Upper lobe of left lung (tissue), 6 donors: ENCODE data around the gene GLUL. TPM values are rescaled to one million over a fixed set of nuclear protein-coding genes. Genes with fewer than 3 reads are reported as not detected.

Experiments used
- ATAC-seq, 2 donors: fragments of 200-7000 bp; cut with Tn5 transposase; one replicate each; pipeline ENCODE4 v1.9.1; 2022; ENCODE audit warnings: mild to moderate bottlenecking in 2 of 2, moderate library complexity in 2 of 2; ENCODE audit not compliant: low FRiP score in 2 of 2
- DNase-seq, 2 donors: peaks; one replicate each; pipeline ENCODE4 v3.0.0-alpha.2; 2019 to 2020
- H3K27ac ChIP-seq, 4 donors: fragments of 200-600 bp; sonication (generic); one replicate each; pipeline ENCODE4 v1.5.1; 2016 to 2019
- H3K27me3 ChIP-seq, 4 donors: fragments of 200-600 bp; sonication (generic); one replicate each; pipeline ENCODE4 v1.5.1; 2017 to 2019
- H3K36me3 ChIP-seq, 4 donors: fragments of 200-600 bp; sonication (generic); one replicate each; pipeline ENCODE4 v1.5.1; 2016 to 2019
- H3K4me1 ChIP-seq, 4 donors: fragments of 200-600 bp; sonication (generic); one replicate each; pipeline ENCODE4 v1.5.1; 2018 to 2019
- H3K4me3 ChIP-seq, 4 donors: fragments of 200-600 bp; sonication (generic); one replicate each; pipeline ENCODE4 v1.5.1; 2017 to 2019; ENCODE audit warnings: mild to moderate bottlenecking in 2 of 4, moderate library complexity in 1 of 4
- H3K9me3 ChIP-seq, 4 donors: fragments of 200-600 bp; sonication (generic); one replicate each; pipeline ENCODE4 v1.5.1; 2018 to 2019
- CTCF ChIP-seq, 6 experiments: fragments of 450-650 bp in 4 of 6; fragments of 200-600 bp in 2 of 6; sonication (generic) in 2 of 6; IDR thresholded peaks; one replicate each; pipeline ENCODE4 v1.5.1; 2016 to 2019; ENCODE audit warnings: antibody characterized with exemption in 6 of 6
- EP300 ChIP-seq, 4 donors: sonication (generic); formaldehyde crosslinking; IDR thresholded peaks; one replicate each; pipeline ENCODE4 v1.5.1; 2017; ENCODE audit warnings: antibody characterized with exemption in 4 of 4, control low read depth in 2 of 4
- POLR2A ChIP-seq, 4 donors: fragments of 450-650 bp; IDR thresholded peaks; one replicate each; pipeline ENCODE4 v1.5.1; 2016 to 2017; ENCODE audit warnings: antibody characterized with exemption in 4 of 4, mild to moderate bottlenecking in 2 of 4
- POLR2AphosphoS5 ChIP-seq, 2 donors: sonication (generic); formaldehyde crosslinking; IDR thresholded peaks; one replicate each; pipeline ENCODE4 v1.5.1; 2017; ENCODE audit warnings: antibody characterized with exemption in 2 of 2
- WGBS, 2 donors: methylation state at CpG; one replicate each; pipeline ENCODE4 v1.1.5; 2017 to 2018; 5-methylcytosine and 5-hydroxymethylcytosine counted together
- total RNA-seq, 6 donors: library from RNA; depleted of rRNA in 4 of 6; stranded (reverse); fragments of >200 nt in 4 of 6; gene quantifications; one replicate each; pipeline versions ENCODE4 v1.1.0 to v1.2.1, GENCODE V29; 2016 to 2021
- donor health status: DM: no; HTN: no; CAD: no; lungs with moderate emphysema.
- donor health status: DM: no; HTN: yes; CAD: no; lungs with severe emphysema.

Gene GLUL
- 1,000 to 10,000 TPM; 1,145 to 1,831 (median 1,583) TPM for total RNA-seq

DNA sequence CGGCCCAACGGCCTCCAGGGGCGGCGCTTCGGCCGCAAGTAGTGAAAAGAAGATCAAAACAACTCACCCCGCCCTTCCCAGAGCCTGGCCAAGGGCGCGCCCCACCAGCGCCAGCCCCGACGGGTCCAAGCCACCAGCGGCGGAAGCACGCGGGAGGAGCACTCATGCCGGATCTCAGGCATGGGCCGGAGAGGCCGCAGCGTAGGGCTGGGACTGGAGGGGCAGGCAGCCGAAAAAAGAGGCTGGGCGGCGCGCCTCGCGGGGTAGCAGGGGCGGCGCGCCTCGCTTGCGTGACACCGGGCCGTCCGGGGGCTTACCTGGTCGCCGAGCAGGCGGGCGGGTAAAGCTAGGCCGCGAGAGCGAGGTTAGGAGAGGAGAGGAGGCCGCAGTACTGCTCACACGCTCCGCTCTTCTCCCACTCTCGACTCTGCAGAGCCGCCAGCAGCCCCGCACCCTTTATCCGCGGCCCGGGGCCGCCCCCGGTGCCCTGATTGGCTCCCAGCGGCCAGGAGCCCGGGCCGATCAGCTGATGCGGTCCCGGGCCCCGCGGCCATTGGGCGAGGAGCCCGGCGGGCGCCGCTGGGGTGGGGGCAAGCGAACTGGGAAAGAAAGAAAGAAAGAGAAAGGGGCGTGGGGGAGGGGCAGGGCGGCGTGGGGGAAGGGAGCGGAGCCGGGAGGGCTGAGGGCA is at the start of gene GLUL:
GLUL (minus strand) TSS at position 429 of the 688 bp plus-strand sequence. CDS start 3,053 bp downstream, outside the sequence.
- Histone ChIP-seq H3K4me1 (peaks cover 20 to 49% (median 32%) of the 10 kb centered on the region in 4 donors), H3K9me3 (no peaks in the 10 kb centered on the region), H3K4me3 (peak within 1 kb of the TSS; percentile 60 to 89 (median 77)), H3K27ac (peak within 1 kb of the TSS; percentile 96 to 100 (median 98)), H3K36me3 (peaks cover 19 to 27% (median 22%) of the 10 kb centered on the region in 4 donors), H3K27me3 (no peaks in the 10 kb centered on the region)
- DNase-seq (peak; percentile 97 to 99), ATAC-seq (peak; percentile 94 to 95)
- TF ChIP-seq POLR2A (IDR thresholded peaks at IDR 0.05) (peak; percentile 98 to 100 (median 98)), CTCF (IDR thresholded peaks at IDR 0.05) (peak in 4 of 6 experiments; percentile 4 to 72 (median 27)), EP300 (IDR thresholded peaks at IDR 0.05) (peak in 1 of 4 donors; percentile 37), POLR2AphosphoS5 (IDR thresholded peaks at IDR 0.05) (peak; percentile 95 to 99)
- 0% methylated on average over 21 to 54 of the region's 70 CpGs for WGBS, 2 donors

- no peak for TF ChIP-seq CTCF (IDR thresholded peaks at IDR 0.05)
- WGBS, 2 donors, result 86 to 92% methylated on average over 1 of the region's 1 CpG
- Histone ChIP-seq H3K4me3 (no peak overlapping the region), H3K9me3 (peaks cover 0 to 9% (median 1%) of the 10 kb centered on the region in 4 donors), H3K4me1 (no peaks in the 10 kb centered on the region), H3K36me3 (no peaks in the 10 kb centered on the region), H3K27ac (no peak overlapping the region), H3K27me3 (no peaks in the 10 kb centered on the region)
- no peak for DNase-seq
- ATAC-seq, result no peak
These were observed 46.7 kb upstream of the GLUL start for GRCh38 chr1:182438326-182438725.

DNA sequence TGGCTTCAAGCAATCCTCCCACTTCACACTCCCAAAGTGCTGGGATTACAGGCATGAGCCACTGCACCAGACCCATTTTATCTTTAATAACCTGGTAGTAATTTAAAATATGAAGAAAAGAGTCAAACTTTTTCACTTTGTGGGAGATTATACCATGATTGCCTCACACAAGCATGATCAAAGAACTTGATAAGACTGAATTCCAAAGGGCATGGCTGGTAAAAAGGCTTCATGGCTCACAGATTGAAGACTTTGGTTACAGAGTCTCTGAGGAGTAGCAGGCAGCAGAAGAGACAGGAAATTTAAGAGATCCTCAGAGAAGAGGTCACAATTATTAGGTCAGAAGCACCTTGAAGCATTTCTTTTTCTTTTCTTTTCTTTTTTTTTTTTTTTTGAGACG is 42.0 kb upstream of the GLUL start:
- no peaks in the 10 kb centered on the region for H3K27me3 ChIP-seq
- TF ChIP-seq EP300 (IDR thresholded peaks at IDR 0.05) (no peak), CTCF (IDR thresholded peaks at IDR 0.05) (no peak), POLR2A (IDR thresholded peaks at IDR 0.05) (no peak)
- WGBS, 2 donors, result 91 to 93% methylated on average over 1 of the region's 1 CpG
- no peak overlapping the region for H3K4me3 ChIP-seq
- H3K4me1 ChIP-seq, result no peaks in the 10 kb centered on the region
- no peak overlapping the region for H3K27ac ChIP-seq
- DNase-seq, result no peak
- no peaks in the 10 kb centered on the region for H3K36me3 ChIP-seq
- ATAC-seq, result no peak
- H3K9me3 ChIP-seq, result peaks cover 0 to 9% (median 1%) of the 10 kb centered on the region in 4 donors

DNA sequence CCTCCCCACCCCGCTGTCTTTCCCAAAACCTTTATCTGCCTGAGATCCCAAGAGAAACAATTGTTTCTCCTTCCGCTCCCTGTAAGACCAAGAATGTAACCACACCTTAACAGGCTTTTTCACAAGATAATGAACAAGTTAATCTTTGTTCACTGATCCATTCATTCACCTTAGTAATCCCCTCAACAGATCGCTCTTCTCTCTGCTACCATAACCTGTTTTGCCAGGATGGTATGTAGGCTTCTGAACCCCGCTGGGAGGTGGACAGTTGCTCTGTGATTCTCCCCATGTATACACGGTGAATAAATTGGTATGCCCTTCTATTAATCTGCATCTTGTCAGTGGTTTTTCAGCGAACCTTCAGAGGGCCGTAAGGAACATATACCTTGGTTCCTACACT is 39.7 kb upstream of the GLUL start:
- Histone ChIP-seq H3K36me3 (no peaks in the 10 kb centered on the region), H3K27ac (no peak overlapping the region), H3K4me1 (no peaks in the 10 kb centered on the region), H3K27me3 (no peaks in the 10 kb centered on the region), H3K9me3 (no peaks in the 10 kb centered on the region), H3K4me3 (no peak overlapping the region)
- WGBS, 2 donors, result 91% methylated on average over 7 of the region's 7 CpGs
- TF ChIP-seq POLR2AphosphoS5 (IDR thresholded peaks at IDR 0.05), result no peak
- no peak for TF ChIP-seq POLR2A (IDR thresholded peaks at IDR 0.05)
- TF ChIP-seq CTCF (IDR thresholded peaks at IDR 0.05), result no peak
- TF ChIP-seq EP300 (IDR thresholded peaks at IDR 0.05), result no peak
- ATAC-seq (no peak), DNase-seq (no peak)
